COLO668 (cell line): Measurements from ENCODE around the gene MEGF11.

ENCODE experiments used
- DNase-seq: peaks from one replicate; lab custom pipeline; 2025; ENCODE audit not compliant: unreplicated experiment; lab: John Stamatoyannopoulos, UW

MEGF11 gene

GRCh38 chr15:66220601-66221000 is 32.9 kb downstream of the MEGF11 start:
- DNase-seq = no peak

- no peak for DNase-seq
Observed at GRCh38 chr15:66219339-66219738, 34.2 kb downstream of the MEGF11 start.

- DNase-seq = no peak
Observed at GRCh38 chr15:66216806-66217205, 36.7 kb downstream of the MEGF11 start.

DNA sequence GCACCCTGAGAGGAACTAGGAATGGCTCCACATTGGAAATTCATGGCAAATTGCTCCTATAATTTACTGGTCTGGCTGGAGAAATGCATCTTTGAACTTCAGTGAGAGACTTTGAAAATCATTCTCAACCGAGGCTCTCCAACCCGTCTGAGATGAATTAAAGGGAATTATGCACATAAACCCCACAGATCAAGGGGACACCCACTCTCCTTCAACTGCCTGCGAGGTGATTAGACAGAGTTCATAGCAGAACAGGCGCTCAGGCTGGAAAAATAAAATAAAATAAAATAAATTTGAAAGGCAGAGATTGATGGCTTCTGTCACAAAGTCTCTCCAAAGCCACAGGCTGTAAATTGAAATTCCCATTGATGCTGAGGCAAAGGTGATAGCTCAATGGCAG is 37.7 kb downstream of the MEGF11 start:
- DNase-seq = no peak

DNA sequence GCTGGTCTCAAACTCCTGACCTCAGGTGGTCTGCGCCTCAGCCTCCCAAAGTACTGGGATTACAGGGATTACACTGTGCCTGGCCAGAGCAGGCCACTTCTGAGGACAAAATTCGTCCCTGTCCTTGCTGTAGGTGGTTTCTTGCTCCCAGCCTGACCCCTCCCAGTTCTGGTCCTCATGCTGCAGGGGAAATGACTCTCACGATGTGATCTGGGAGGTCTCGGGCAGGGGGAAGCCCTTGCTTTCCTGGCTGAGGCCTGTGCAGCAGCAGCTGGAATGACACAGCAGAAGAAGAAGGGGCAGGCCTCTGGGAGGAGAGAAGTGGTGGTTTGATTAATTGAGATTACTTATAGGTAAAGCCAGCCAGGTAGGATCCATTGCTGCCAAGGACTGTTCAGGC is 39.3 kb downstream of the MEGF11 start:
- DNase-seq = no peak

DNA sequence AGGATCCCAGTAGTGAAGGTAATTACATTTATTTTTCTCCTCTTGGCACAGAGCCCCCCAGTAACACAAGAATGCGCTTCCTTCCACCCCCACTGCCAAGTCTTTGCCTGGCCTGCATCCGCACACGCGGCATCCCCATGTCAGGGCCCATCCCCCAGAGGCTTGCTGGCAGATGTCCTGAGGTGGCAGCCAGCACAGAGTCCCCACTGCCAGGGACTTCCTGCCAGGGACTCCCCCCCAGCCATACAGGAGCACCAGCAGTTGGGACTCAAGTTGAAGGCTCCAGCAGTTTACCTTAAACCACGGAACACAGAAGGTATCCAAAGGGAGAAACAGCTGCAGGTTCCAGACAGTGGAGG is 41.0 kb downstream of the MEGF11 start:
- no peak for DNase-seq

DNA sequence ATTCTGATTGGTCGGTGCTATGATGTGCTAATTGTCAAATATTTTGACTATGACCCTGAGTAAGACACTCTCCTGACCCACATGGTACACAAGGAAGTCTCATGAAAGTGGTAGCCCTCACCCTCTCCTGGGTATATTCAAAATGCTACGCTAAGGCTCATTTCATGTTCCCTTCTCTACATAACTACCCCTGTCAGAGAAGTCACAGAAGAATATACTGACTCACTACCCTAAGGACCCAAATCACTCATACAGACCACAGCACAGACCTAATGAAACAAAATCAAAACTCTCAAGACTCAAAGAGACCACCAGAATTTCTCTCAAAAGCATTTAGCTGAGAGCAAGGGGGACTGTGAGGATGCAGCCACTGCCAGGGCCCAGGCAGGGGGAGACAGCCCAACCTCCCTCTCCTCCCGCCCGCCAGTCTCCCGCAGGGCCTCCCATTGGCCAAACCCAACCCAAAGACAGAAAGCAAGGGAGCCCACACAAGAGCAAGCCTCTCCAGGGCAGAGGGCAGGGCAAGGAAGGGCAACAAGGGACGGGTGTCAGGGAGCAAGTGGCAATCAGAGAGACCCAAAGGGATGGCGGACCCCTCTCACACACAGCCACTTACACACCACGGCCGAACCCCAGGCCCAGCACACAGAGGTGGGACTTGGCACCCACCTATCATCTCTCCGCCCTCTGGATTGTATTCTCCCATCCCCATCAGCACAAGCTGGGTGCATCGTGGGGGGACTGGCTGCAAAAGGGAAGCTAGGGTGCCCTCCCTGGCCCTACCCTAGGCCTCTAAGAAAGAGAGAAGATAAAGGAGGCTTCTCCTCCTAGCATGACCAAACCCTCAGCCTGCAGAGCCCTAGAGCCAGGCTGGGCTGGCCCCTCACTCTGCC is 41.6 kb downstream of the MEGF11 start:
- DNase-seq = no peak

DNA sequence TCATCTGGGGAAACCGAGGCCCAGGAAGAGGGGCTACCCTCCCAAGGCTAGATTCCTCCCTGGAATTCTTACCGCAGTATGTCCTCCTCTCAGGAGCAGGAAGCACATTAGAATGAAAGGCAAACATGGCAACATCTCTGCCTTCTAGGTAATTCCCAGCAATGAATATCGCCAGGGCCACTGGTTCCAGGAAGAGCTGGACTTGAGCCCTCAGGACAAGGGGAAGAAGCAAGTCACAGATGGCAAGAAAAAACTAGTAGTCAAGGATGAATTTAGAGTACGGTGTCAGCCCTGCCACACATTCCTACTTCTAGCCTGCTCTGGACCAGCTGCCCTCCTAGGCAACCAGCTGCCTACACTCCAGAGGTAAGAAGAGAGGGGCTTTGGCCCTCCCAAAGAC is 42.9 kb downstream of the MEGF11 start:
- no peak for DNase-seq

DNA sequence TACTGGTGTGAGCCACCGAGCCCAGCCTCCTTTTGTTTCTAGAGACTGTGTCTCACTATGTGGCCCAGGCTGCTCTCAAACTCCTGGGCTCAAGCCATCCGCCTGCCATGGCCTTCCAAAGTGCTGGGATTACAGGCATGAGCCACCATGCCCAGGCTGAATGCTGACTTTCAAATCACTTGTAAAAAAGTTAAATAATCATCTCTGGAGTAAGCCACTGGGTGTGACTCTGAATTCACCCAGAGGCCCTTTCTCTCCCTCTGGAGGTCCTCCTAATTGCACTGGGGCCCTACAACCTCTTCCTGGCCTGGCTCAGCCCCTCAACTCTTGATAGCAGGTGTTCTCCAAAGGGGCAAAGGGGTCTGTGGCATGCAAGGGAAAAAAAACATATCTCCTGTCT is 54.8 kb downstream of the MEGF11 start:
- no peak for DNase-seq

GRCh38 chr15:66196602-66197001 is 56.9 kb downstream of the MEGF11 start:
- DNase-seq = no peak

DNA sequence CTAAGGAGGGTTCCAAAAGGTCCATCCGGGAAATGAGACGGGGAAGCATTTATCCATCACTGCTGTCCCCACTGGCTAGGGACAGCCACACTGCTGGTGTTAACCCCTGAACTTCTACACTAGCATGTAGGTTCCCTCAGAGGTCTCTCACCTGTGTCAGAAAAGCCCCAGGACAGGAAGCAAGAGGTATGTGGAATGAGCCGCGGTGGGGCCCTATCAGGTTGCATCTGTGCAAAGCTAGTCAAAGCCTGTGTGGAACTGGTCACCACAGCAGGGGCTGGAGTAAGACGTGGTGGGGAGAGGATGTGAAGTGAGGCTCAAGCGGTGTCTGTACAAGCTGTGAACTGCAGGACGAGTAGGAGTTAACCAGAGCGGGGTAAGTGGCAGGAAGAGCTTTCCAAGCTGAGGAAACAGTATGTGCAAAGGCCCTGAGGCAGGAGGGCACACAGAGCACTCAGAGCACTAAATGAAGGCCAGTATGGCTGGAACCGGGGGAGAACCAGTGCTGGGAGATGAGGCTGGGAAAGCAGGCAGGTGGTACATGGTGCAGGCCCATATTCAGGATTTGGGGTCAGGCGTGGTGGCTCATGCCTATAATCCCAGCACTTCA is 57.8 kb downstream of the MEGF11 start:
- DNase-seq = no peak

GRCh38 chr15:66193066-66193465 is 60.5 kb downstream of the MEGF11 start:
- DNase-seq = no peak

DNA sequence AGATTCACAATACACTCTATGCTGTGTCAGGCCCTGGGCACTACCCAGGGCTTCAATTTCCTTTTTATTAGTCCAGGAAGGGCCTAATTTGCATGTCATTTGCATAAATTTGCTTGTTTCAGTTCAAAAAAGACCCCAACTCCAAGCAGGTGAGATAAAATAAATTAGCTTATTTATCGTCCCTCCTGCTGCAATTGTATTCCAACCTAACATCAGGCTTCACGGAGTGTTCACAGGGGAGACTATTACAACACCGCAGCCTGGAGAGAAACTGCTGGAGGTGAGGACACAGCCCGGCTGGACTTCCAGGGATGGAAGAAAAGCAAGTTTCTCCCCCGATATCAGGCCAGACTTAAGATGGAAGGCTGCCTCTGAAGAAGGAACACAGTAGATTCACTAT is 62.8 kb downstream of the MEGF11 start:
- DNase-seq = no peak

- DNase-seq = no peak
Observed at GRCh38 chr15:66189291-66189690, 64.3 kb downstream of the MEGF11 start.

DNA sequence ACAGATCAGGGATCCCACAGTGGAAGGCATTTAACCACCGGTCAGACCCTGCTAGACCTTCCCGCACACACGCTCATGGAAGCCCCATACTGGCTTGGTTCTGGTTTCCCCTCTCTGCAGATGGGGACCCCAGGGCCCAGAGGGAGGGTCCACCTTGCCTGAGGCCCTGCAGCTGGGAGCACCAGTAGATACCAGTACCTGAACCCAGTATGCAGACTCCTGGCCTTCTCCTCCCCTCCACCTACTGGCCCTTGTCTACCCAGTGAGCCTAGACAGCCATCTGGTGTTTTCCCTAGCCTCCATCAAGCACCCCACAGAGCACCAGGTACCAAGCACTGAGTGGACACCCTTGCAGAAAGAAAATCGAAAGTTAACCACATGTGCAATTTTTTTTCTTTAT is 65.1 kb downstream of the MEGF11 start:
- DNase-seq = peak; percentile 50

- no peak for DNase-seq
Observed at GRCh38 chr15:66187271-66187670, 66.3 kb downstream of the MEGF11 start.

- DNase-seq = no peak
Observed at GRCh38 chr15:66186049-66186825, 67.3 kb downstream of the MEGF11 start.

DNA sequence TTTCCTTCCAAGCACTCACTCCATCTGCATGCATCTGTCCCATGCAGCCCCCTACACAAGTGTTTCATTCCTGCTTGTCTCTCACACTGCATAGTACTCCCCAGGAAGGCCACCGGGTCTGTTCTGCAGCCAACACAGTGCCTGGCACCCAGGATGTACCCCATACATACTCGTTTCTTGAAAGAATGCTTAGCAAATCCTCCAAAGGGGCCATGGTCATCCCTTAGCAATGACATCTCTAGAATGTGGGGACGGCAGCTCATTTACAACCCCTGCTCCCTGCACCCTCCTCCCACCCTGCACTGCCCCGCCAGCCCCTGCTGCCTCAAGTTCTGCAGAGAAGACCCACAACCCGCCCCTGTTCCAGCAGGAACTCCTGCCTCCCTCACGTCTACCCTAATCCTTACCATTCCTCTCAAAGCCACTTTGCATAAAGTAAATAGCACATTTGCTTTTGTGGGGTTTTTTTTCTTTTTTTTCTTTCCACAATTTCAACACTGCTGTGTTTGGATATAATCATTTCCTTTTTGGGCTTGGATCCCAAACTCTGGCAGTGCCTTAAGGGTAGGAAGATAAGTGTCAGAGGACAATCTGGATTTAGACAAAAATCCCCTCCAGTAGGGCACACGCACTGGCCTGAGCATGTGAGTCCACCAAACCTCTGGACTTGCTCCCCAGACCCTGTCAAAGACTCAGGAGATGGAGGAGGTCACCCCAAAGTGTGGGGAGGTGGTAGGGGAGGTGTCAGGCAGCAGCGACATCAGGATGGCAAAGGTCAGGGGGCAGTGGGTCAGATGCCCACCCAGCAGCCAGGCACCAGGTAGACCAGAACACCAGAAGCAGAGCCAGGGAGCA is 68.4 kb downstream of the MEGF11 start:
- DNase-seq = no peak

DNA sequence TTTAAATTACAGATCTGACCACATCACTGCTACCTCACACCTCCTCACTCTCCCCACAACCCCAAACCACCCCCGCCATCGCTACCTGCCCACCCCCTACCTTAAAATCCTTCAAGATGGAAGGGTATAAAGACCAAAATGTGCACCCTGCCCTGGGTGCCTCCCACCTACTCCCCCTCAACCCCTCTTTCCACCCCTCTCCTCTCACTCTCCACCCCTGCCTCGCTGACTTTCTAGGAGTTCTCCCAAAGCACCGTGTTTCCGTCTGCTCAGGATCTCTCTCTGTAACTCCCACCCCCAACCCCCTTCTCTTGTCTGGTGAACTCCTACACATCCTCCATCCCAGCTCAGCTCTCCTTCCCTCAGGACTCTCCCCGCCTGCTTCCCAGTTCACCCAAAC is 69.1 kb downstream of the MEGF11 start:
- no peak for DNase-seq

DNA sequence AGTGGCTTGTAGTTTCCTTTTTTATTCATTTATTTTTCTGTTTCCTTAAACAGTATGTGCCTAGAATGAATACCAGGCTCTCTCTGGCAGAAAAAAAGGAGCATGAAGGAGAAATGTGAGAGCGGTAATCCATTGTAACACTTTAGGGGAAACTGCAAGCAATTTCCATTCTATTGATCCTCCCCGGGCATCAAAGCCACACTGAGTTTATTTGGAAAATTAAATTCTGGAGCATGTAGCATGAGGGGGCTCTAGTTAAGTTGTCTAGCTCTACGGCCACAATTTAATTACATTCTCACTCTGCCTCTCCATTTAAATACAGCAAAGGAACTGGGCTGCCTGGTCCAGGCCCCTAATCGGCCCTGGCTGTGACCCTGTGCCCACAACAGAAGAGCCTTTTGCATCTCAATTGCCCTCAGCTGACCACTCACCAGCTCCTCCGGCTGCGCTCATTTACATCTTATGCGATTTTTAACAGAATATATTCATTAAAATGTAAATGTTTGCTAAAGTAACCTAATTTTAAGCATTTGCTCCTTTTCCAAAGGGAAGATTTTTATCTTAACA is 72.9 kb downstream of the MEGF11 start:
- no peak for DNase-seq

DNA sequence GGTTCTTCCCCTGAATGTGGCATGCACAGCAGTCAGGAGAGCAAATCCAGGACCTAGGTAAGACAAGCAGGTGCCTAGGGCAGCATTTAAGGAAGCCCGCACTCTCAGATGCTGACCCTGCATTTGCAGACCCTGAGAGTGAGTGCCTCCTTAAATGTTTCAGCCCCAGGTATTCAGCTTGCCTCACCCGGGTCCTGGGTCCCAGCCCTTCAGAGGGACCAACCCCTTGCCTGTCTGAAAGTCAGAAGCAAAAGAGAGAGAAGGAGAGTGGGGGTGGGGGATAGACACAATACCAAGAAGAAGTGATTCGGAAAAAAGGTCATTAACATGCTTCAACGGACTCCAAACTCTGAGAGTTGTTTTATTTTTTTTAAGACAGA is 75.0 kb downstream of the MEGF11 start:
- no peak for DNase-seq
